H1 (cell line): Measurements from ENCODE around the gene FKRP. TPM values are rescaled to one million over a fixed set of nuclear protein-coding genes. Genes with fewer than 3 reads are reported as not detected.

Experiments
- CTCF ChIA-PET: fragments of 300-600 bp; sonication (Branson Sonifier 250); formaldehyde crosslinking; loops from one replicate; lab custom pipeline; 2021; ENCODE audit not compliant: partially characterized antibody; lab: Charles Lee
- POLR2A ChIA-PET: fragments of 300-600 bp; sonication (Branson Sonifier 250); formaldehyde crosslinking; loops from one replicate; lab custom pipeline; 2021; ENCODE audit warnings: inconsistent platforms; ENCODE audit not compliant: partially characterized antibody; lab: Charles Lee
- DNase-seq, 2 experiments: peaks; one replicate each; pipeline versions ENCODE4 v3.0.0 to v3.0.0-alpha.2; 2010 to 2022; ENCODE audit warnings: low spot score in 2 of 2, low read depth in 1 of 2, mixed read lengths in 1 of 2
- FAIRE-seq: peaks from 2 replicates; lab custom pipeline; 2011; peaks lifted over from hg19 to GRCh38; lab: Jason Lieb, UNC
- H2AFZ ChIP-seq: 2 replicates; pipeline ENCODE4 v1.8.1; 2012; ENCODE audit warnings: low read length, inconsistent platforms
- H2AK5ac ChIP-seq: 2 replicates; pipeline ENCODE4 v1.6.1; 2013; ENCODE audit warnings: low read depth, low read length
- H2BK120ac ChIP-seq: replicated peaks from 2 replicates; pipeline ENCODE3; 2013; ENCODE audit warnings: low read depth, low read length, inconsistent platforms
- H2BK12ac ChIP-seq: 2 replicates; pipeline ENCODE4 v1.6.1; 2013; ENCODE audit warnings: low read depth, low read length
- H2BK15ac ChIP-seq: 2 replicates; pipeline ENCODE4 v1.6.1; 2013; ENCODE audit warnings: low read length
- H2BK20ac ChIP-seq: 2 replicates; pipeline ENCODE4 v1.6.1; 2013; ENCODE audit warnings: low read length
- H2BK5ac ChIP-seq: 2 replicates; pipeline ENCODE4 v1.6.1; 2013; ENCODE audit warnings: low read depth, low read length
- H3K14ac ChIP-seq: 2 replicates; pipeline ENCODE4 v1.6.1; 2013; ENCODE audit warnings: inconsistent platforms; ENCODE audit not compliant: insufficient read length
- H3K18ac ChIP-seq: 2 replicates; pipeline ENCODE4 v1.6.1; 2013; ENCODE audit warnings: low read length; ENCODE audit errors: extremely low read depth
- H3K23ac ChIP-seq: 2 replicates; pipeline ENCODE4 v1.6.1; 2013; ENCODE audit warnings: inconsistent platforms; ENCODE audit not compliant: insufficient read length
- H3K23me2 ChIP-seq: 2 replicates; pipeline ENCODE4 v1.6.1; 2013; ENCODE audit warnings: low read depth, low read length
- H3K27ac ChIP-seq: 2 replicates; pipeline ENCODE4 v1.6.1; 2011; ENCODE audit warnings: low read depth, low read length, inconsistent platforms
- H3K27me3 ChIP-seq, 4 experiments: replicated peaks in 1 of 4; 1 replicate in 1 of 4; 2 replicates in 3 of 4; pipeline versions ENCODE4 v1.6.1 to v1.8.1; 2011 to 2013; ENCODE audit warnings: low read length in 3 of 4, mild to moderate bottlenecking in 3 of 4, inconsistent platforms in 2 of 4, mixed read lengths in 2 of 4, moderate library complexity in 1 of 4; ENCODE audit not compliant: control insufficient read depth in 3 of 4, insufficient read depth in 3 of 4; ENCODE audit errors: extremely low read depth in 1 of 4
- H3K36me3 ChIP-seq, 4 experiments: 2 replicates each; pipeline versions ENCODE4 v1.6.1 to v1.8.1; 2011 to 2013; ENCODE audit warnings: mild to moderate bottlenecking in 4 of 4, low read length in 3 of 4, moderate library complexity in 2 of 4, control low read depth in 1 of 4, inconsistent platforms in 1 of 4; ENCODE audit not compliant: insufficient read depth in 4 of 4, control insufficient read depth in 2 of 4
- H3K4ac ChIP-seq: replicated peaks from 2 replicates; pipeline ENCODE3; 2013; ENCODE audit warnings: low read length, low read depth, mixed read lengths, inconsistent platforms; ENCODE audit not compliant: insufficient read length
- H3K4me1 ChIP-seq, 4 experiments: replicated peaks in 1 of 4; 1 replicate in 1 of 4; 2 replicates in 3 of 4; pipeline versions ENCODE4 v1.6.1 to v1.8.1; 2011 to 2013; ENCODE audit warnings: low read length in 3 of 4, inconsistent platforms in 2 of 4, mixed read lengths in 1 of 4; ENCODE audit not compliant: insufficient read depth in 4 of 4, control insufficient read depth in 3 of 4
- H3K4me2 ChIP-seq, 2 experiments: 2 replicates each; pipeline versions ENCODE4 v1.6.1 to v1.8.1; 2011 to 2013; ENCODE audit warnings: low read depth in 2 of 2, low read length in 2 of 2, control low read depth in 1 of 2, inconsistent platforms in 1 of 2, mild to moderate bottlenecking in 1 of 2; ENCODE audit not compliant: insufficient read depth in 1 of 2
- H3K4me3 ChIP-seq, 4 experiments: fragments of 200-600, 300-600 bp in 1 of 4; sonication (generic), shearing (Covaris generic), sonication (Bioruptor Twin) in 1 of 4; 2 replicates each; pipeline versions ENCODE4 v1.5.1 to v1.8.1; 2011 to 2016; ENCODE audit warnings: low read length in 4 of 4, low read depth in 3 of 4, control low read depth in 2 of 4, inconsistent platforms in 2 of 4, mild to moderate bottlenecking in 2 of 4, mixed read lengths in 1 of 4, moderate library complexity in 1 of 4; ENCODE audit not compliant: insufficient read depth in 2 of 4; ENCODE audit errors: extremely low read depth in 1 of 4
- H3K56ac ChIP-seq: replicated peaks from 2 replicates; pipeline ENCODE3; 2013; ENCODE audit warnings: low read depth, mild to moderate bottlenecking, mixed read lengths, low read length, inconsistent platforms; ENCODE audit not compliant: insufficient read length
- H3K79me1 ChIP-seq: 2 replicates; pipeline ENCODE4 v1.6.1; 2013; ENCODE audit warnings: low read depth, low read length, control low read depth
- H3K79me2 ChIP-seq, 2 experiments: 2 replicates each; pipeline versions ENCODE4 v1.6.1 to v1.8.1; 2012 to 2013; ENCODE audit warnings: low read length in 2 of 2, mild to moderate bottlenecking in 2 of 2, inconsistent platforms in 1 of 2; ENCODE audit not compliant: insufficient read depth in 2 of 2, control insufficient read depth in 1 of 2
- H3K9ac ChIP-seq, 4 experiments: replicated peaks in 1 of 4; 1 replicate in 1 of 4; 2 replicates in 3 of 4; pipeline versions ENCODE4 v1.6.1 to v1.8.1; 2011 to 2013; ENCODE audit warnings: low read depth in 3 of 4, low read length in 3 of 4, control low read depth in 2 of 4, mild to moderate bottlenecking in 2 of 4, moderate library complexity in 2 of 4, inconsistent platforms in 1 of 4; ENCODE audit errors: extremely low read depth in 1 of 4
- H3K9me3 ChIP-seq, 2 experiments: 2 replicates each; pipeline versions ENCODE4 v1.6.1 to v1.8.1; 2012 to 2013; ENCODE audit warnings: mild to moderate bottlenecking in 2 of 2, moderate library complexity in 2 of 2, control low read depth in 1 of 2, inconsistent platforms in 1 of 2, low read depth in 1 of 2, low read length in 1 of 2, mixed read lengths in 1 of 2; ENCODE audit not compliant: insufficient read depth in 2 of 2
- H4K20me1 ChIP-seq, 2 experiments: replicated peaks in 1 of 2; 2 replicates each; pipeline versions ENCODE3 to v1.8.1; 2011 to 2013; ENCODE audit warnings: inconsistent platforms in 2 of 2, low read length in 2 of 2, mild to moderate bottlenecking in 1 of 2; ENCODE audit not compliant: insufficient read depth in 2 of 2, control insufficient read depth in 1 of 2
- H4K5ac ChIP-seq: 2 replicates; pipeline ENCODE4 v1.6.1; 2013; ENCODE audit warnings: low read length, low read depth, mixed read lengths, inconsistent platforms; ENCODE audit not compliant: insufficient read length
- H4K8ac ChIP-seq: 2 replicates; pipeline ENCODE4 v1.8.0; 2013; ENCODE audit warnings: mild to moderate bottlenecking, moderate library complexity, low read length, inconsistent platforms; ENCODE audit not compliant: insufficient read depth; ENCODE audit errors: extremely low read depth
- H4K91ac ChIP-seq: replicated peaks from 2 replicates; pipeline ENCODE3; 2013; ENCODE audit warnings: low read length, mixed read lengths, inconsistent platforms; ENCODE audit not compliant: insufficient read length
- CBX5 ChIP-seq: fragments of 300-800, 300-1000 bp; sonication (generic); IDR thresholded peaks from 2 replicates; pipeline ENCODE4 v1.7.1; 2016; ENCODE audit warnings: antibody characterized with exemption, low read length, low read depth
- CTBP2 ChIP-seq: IDR thresholded peaks from 2 replicates; pipeline ENCODE4 v1.7.0; 2011; ENCODE audit warnings: borderline replicate concordance, mild to moderate bottlenecking, moderate library complexity, mixed read lengths, low read length; ENCODE audit not compliant: insufficient read depth, insufficient read length
- POLR2A ChIP-seq, 2 experiments: IDR thresholded peaks; 1 replicate in 1 of 2; 2 replicates in 1 of 2; pipeline ENCODE4 v1.6.1; 2011; ENCODE audit warnings: low read depth in 2 of 2, low read length in 2 of 2, mild to moderate bottlenecking in 2 of 2; ENCODE audit errors: control extremely low read depth in 1 of 2
- TAF1 ChIP-seq: IDR thresholded peaks from 2 replicates; pipeline ENCODE4 v1.6.1; 2011; ENCODE audit warnings: mild to moderate bottlenecking, low read depth, low read length
- WGBS, 2 experiments: shearing (Covaris generic) in 1 of 2; methylation state at CpG; one replicate each; pipeline versions ENCODE4 v1.1.6 to v1.1.7; 2013 to 2015; ENCODE audit warnings: low lambda C conversion rate in 2 of 2, mixed read lengths in 2 of 2, inconsistent platforms in 1 of 2, low coverage in 1 of 2, missing lambda C conversion rate in 1 of 2; ENCODE audit not compliant: insufficient replicate concordance in 2 of 2, insufficient coverage in 1 of 2, insufficient read length in 1 of 2; ENCODE audit errors: extremely low coverage in 1 of 2, missing lambda C conversion rate in 1 of 2; 5-methylcytosine and 5-hydroxymethylcytosine counted together
- polyA plus RNA-seq, 7 experiments: library from polyadenylated mRNA; depleted of rRNA in 3 of 7; stranded (reverse) in 5 of 7; unstranded in 2 of 7; fragments of >200 nt in 5 of 7; fragments of 200-250 nt in 2 of 7; gene quantifications; 1 replicate in 5 of 7; 2 replicates in 1 of 7; 4 replicates in 1 of 7; pipeline versions ENCODE4 v1.2.1 to v1.2.3, GENCODE V29; 2011 to 2013; ENCODE audit warnings: missing spikeins in 2 of 7, mixed read lengths in 2 of 7
- total RNA-seq: library from RNA; stranded (reverse); fragmentation: NEBNext Ultra II Directional; extraction: Animal tissue kit (Norgen Biotek cat#: 25700); gene quantifications from 2 replicates; pipeline ENCODE4 v1.2.1, GENCODE V29; 2021

FKRP gene
- total and polyA plus RNA-seq, 2 of the 8 experiments (the other 6 are each of a cell fraction or from before 2014, with no cell fraction given), result 17.1 to 24.4 TPM

DNA sequence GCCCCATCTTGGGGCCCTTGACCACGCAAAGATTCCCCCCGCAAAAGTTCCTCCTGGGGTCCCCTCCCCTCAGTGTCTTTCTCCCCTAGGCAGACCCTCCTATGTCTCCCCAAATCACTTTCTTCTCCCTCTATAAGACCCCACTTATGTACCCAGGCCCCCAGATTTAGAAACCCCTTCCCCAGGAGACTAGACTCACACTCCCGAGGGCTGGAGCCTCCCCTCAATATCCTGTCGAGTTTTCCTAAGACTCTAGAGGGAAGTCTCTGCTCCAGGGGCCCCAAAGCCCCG, 41.1 kb downstream of the FKRP start:
- peak overlapping the region; percentile 70 for H3K56ac ChIP-seq
- H2BK5ac ChIP-seq, result peak overlapping the region; percentile 62
- peaks cover 29 to 62% of the 10 kb centered on the region in 2 experiments for H3K79me2 ChIP-seq
- H3K27ac ChIP-seq, result peak overlapping the region; percentile 77; the same call in 1 of the 2 replicates
- H4K8ac ChIP-seq, result peak overlapping the region; percentile 30; the same call in 1 of the 2 replicates
- H3K4me2 ChIP-seq, result peak overlapping the region; percentile 87 to 98
- no peak overlapping the region for H2BK120ac ChIP-seq
- H4K91ac ChIP-seq, result no peak overlapping the region
- POLR2A ChIA-PET, result interaction anchor here (0.6 to 18.4 kb wide), 29 partner anchors 11 to 1608 kb away, joined by 3 to 333 read pairs (median 8); partner anchors contain the start of genes AP2S1 and ZC3H4
- H3K4me3 ChIP-seq, result peak overlapping the region; percentile 78 to 96 (median 90)
- peak overlapping the region; percentile 82 to 93 (median 86) for H3K9ac ChIP-seq
- no peak for FAIRE-seq
- H3K4me1 ChIP-seq, result peaks cover 6 to 21% (median 10%) of the 10 kb centered on the region in 4 experiments; a peak in 6 of 7 replicates
- no peak overlapping the region for H2BK15ac ChIP-seq
- H3K36me3 ChIP-seq, result peaks cover 15 to 36% (median 23%) of the 10 kb centered on the region in 4 experiments
- no peak for DNase-seq
- no peak overlapping the region for H2AK5ac ChIP-seq
- H2BK12ac ChIP-seq, result no peak overlapping the region
- no peak overlapping the region for H3K4ac ChIP-seq
- H3K18ac ChIP-seq, result no peak overlapping the region; the same call in 1 of the 2 replicates
- H2AFZ ChIP-seq, result no peak overlapping the region
- no peak overlapping the region for H3K23ac ChIP-seq
- H2BK20ac ChIP-seq, result no peak overlapping the region
- 0% methylated on average over 5 of the region's 5 CpGs; no CpG with 5 or more reads in 1 of the 2 experiments for WGBS, 2 experiments
- peaks cover 8% of the 10 kb centered on the region for H3K79me1 ChIP-seq
- no peak overlapping the region for H3K14ac ChIP-seq
- H3K23me2 ChIP-seq, result peaks cover 15% of the 10 kb centered on the region
- no peaks in the 10 kb centered on the region for H3K9me3 ChIP-seq
- no peaks in the 10 kb centered on the region; a peak in 1 of 7 replicates for H3K27me3 ChIP-seq
- CTCF ChIA-PET, result interaction anchor here (1.1 to 2.4 kb wide), 3 partner anchors 20 to 60 kb away, joined by 4 to 8 read pairs (median 5); no protein-coding TSS in a partner anchor
- TF ChIP-seq TAF1 (peak; percentile 43; the same call in 1 of the 2 replicates), CBX5 (no peak), CTBP2 (no peak), POLR2A (IDR thresholded peaks at IDR 0.05; ENCODE audit: control extremely low read depth in 1 of 2, low read depth in 2 of 2, low read length in 2 of 2) (peak in 1 of 2 experiments; percentile 29; a peak in 1 of 3 replicates)
- peaks cover 11 to 29% of the 10 kb centered on the region in 2 experiments for H4K20me1 ChIP-seq
- H4K5ac ChIP-seq, result peak overlapping the region; percentile 28
